Natural killer cell (primary cell): ENCODE data around the gene EPB41L3. TPM values are rescaled to one million over a fixed set of nuclear protein-coding genes. Genes with fewer than 3 reads are reported as not detected.

Source experiments
- ATAC-seq, 3 donors: fragments of 150-1000 bp in 2 of 3; fragments of 200-7000 bp in 1 of 3; cut with Tn5 transposase; 1 replicate in 1 of 3; 2 replicates in 2 of 3; pipeline ENCODE4 v1.10.0; 2021; ENCODE audit warnings: mild to moderate bottlenecking in 2 of 3, moderate library complexity in 2 of 3
- DNase-seq, 2 donors: peaks; one replicate each; pipeline versions ENCODE4 v3.0.0 to v3.0.0-alpha.2; 2013 to 2021; ENCODE audit warnings: mixed read lengths in 1 of 2
- H3K27ac ChIP-seq: one replicate; pipeline ENCODE4 v1.5.1; 2013; ENCODE audit warnings: mild to moderate bottlenecking, low read length
- H3K27me3 ChIP-seq: one replicate; pipeline ENCODE4 v1.6.1; 2013; ENCODE audit warnings: low read length; ENCODE audit not compliant: control insufficient read depth, insufficient read depth
- H3K36me3 ChIP-seq: one replicate; pipeline ENCODE4 v1.6.1; 2013; ENCODE audit warnings: low read length; ENCODE audit not compliant: control insufficient read depth, insufficient read depth
- H3K4me1 ChIP-seq: one replicate; pipeline ENCODE4 v1.6.1; 2013; ENCODE audit warnings: low read length; ENCODE audit not compliant: control insufficient read depth, insufficient read depth
- H3K4me3 ChIP-seq: one replicate; pipeline ENCODE4 v1.5.1; 2013; ENCODE audit warnings: low read length
- H3K9me3 ChIP-seq: one replicate; pipeline ENCODE4 v1.6.1; 2013; ENCODE audit warnings: low read length; ENCODE audit not compliant: control insufficient read depth, insufficient read depth
- H3K27ac Mint-ChIP-seq, 2 donors: one replicate each; pipeline ENCODE4 v1.8.0; 2022; ENCODE audit warnings: mild to moderate bottlenecking in 2 of 2, mixed read lengths in 2 of 2, moderate library complexity in 1 of 2
- H3K27me3 Mint-ChIP-seq, 2 donors: one replicate each; pipeline ENCODE4 v1.8.0; 2022; ENCODE audit warnings: low read depth in 2 of 2, mixed read lengths in 2 of 2
- H3K36me3 Mint-ChIP-seq: one replicate; pipeline ENCODE4 v1.8.0; 2022; ENCODE audit warnings: mixed read lengths
- H3K4me1 Mint-ChIP-seq, 2 donors: one replicate each; pipeline ENCODE4 v1.8.0; 2022; ENCODE audit warnings: mixed read lengths in 2 of 2
- H3K4me3 Mint-ChIP-seq: one replicate; pipeline ENCODE4 v1.8.0; 2022; ENCODE audit warnings: mild to moderate bottlenecking, moderate library complexity, mixed read lengths
- H3K9me3 Mint-ChIP-seq, 2 donors: one replicate each; pipeline ENCODE4 v1.8.0; 2022; ENCODE audit warnings: mixed read lengths in 2 of 2
- WGBS: methylation state at CpG from one replicate; pipeline ENCODE4 v1.1.7; 2013; ENCODE audit warnings: missing lambda C conversion rate; ENCODE audit not compliant: insufficient coverage; 5-methylcytosine and 5-hydroxymethylcytosine counted together
- intact Hi-C: fragments of 100-400 bp; cut with micrococcal nuclease; formaldehyde crosslinking; loops from one replicate; pipeline ENCODE4 v1.14.2; 2022
- total RNA-seq, 4 donors: library from RNA; stranded (reverse); fragments of 120-200 nt in 1 of 4; gene quantifications; one replicate each; pipeline versions ENCODE4 v1.2.3 to v1.2.4, GENCODE V29; 2013 to 2022
- TF ChIP-seq, protein P1 (sequence below): fragments of 200-600 bp; IDR thresholded peaks from one replicate; pipeline ENCODE4 v1.8.0; 2022; ENCODE audit warnings: antibody characterized with exemption

The EPB41L3 gene
- total RNA-seq, 3 donors from 2014 or later (not counting 1 experiment from before 2014, with no cell fraction given): 3.3 to 6.0 (median 4.4) TPM

DNA sequence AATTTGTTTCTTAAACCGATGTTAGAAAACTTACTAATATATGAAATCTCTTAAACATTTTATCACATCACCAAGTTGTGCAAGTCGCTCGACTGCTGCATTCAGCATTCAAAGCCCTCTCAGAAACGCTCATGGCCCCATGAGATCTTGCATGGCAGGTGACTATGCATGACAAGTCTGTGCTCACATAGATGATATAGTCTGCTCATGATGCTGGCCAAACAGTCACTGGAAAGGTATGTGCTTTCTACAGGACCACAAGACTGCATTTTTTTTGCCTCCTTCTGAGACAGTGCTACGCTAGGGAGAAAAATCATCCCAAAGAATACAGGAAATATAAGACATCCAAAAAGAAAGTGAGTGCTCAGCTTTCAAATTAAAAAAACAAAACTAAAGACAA, 150.0 kb downstream of the EPB41L3 start:
- Mint-ChIP-seq H3K27ac (no peak overlapping the region), H3K9me3 (no peaks in the 10 kb centered on the region), H3K4me3 (no peak overlapping the region), H3K4me1 (no peaks in the 10 kb centered on the region), H3K36me3 (no peaks in the 10 kb centered on the region), H3K27me3 (peaks cover 0 to 3% of the 10 kb centered on the region in 2 donors)
- DNase-seq: no peak
- Histone ChIP-seq H3K9me3 (no peaks in the 10 kb centered on the region), H3K4me1 (no peaks in the 10 kb centered on the region), H3K36me3 (no peaks in the 10 kb centered on the region), H3K27me3 (no peaks in the 10 kb centered on the region), H3K4me3 (no peak overlapping the region), H3K27ac (no peak overlapping the region)
- WGBS: 98% methylated on average over 5 of the region's 5 CpGs
- TF ChIP-seq, protein P1, sequence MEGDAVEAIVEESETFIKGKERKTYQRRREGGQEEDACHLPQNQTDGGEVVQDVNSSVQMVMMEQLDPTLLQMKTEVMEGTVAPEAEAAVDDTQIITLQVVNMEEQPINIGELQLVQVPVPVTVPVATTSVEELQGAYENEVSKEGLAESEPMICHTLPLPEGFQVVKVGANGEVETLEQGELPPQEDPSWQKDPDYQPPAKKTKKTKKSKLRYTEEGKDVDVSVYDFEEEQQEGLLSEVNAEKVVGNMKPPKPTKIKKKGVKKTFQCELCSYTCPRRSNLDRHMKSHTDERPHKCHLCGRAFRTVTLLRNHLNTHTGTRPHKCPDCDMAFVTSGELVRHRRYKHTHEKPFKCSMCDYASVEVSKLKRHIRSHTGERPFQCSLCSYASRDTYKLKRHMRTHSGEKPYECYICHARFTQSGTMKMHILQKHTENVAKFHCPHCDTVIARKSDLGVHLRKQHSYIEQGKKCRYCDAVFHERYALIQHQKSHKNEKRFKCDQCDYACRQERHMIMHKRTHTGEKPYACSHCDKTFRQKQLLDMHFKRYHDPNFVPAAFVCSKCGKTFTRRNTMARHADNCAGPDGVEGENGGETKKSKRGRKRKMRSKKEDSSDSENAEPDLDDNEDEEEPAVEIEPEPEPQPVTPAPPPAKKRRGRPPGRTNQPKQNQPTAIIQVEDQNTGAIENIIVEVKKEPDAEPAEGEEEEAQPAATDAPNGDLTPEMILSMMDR: no peak
- ATAC-seq: no peak
- intact Hi-C loops: no loop called here

DNA sequence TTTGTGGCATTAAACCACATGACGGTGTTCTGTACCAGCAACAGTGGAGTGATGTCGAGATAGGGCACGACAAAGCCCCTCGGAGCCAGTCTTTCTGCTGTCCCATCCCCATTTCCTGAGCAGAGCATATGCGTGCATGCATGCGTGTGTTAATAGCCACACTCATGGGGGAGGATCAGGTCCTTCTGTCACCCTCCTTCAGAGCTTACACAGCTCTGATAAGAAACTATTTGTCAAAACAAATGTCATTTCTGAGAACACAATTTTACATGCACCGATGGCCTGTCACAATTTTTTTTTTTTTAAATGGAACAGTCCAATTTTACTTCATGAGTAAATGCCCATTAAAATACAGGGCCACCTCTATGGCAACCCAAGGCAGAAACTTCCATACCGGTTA, 152.4 kb downstream of the EPB41L3 start:
- Mint-ChIP-seq H3K9me3 (no peaks in the 10 kb centered on the region), H3K4me3 (no peak overlapping the region), H3K4me1 (no peaks in the 10 kb centered on the region), H3K27ac (no peak overlapping the region), H3K27me3 (peaks cover 0 to 2% of the 10 kb centered on the region in 2 donors), H3K36me3 (no peaks in the 10 kb centered on the region)
- WGBS: 94% methylated on average over 8 of the region's 8 CpGs
- H3K9me3 ChIP-seq: no peaks in the 10 kb centered on the region
- intact Hi-C loops: no loop called here
- H3K4me1 ChIP-seq: no peaks in the 10 kb centered on the region
- H3K27ac ChIP-seq: no peak overlapping the region
- ATAC-seq (no peak), DNase-seq (no peak)
- TF ChIP-seq, protein P1: no peak
- no peaks in the 10 kb centered on the region for H3K27me3 ChIP-seq
- no peaks in the 10 kb centered on the region for H3K36me3 ChIP-seq
- no peak overlapping the region for H3K4me3 ChIP-seq

DNA sequence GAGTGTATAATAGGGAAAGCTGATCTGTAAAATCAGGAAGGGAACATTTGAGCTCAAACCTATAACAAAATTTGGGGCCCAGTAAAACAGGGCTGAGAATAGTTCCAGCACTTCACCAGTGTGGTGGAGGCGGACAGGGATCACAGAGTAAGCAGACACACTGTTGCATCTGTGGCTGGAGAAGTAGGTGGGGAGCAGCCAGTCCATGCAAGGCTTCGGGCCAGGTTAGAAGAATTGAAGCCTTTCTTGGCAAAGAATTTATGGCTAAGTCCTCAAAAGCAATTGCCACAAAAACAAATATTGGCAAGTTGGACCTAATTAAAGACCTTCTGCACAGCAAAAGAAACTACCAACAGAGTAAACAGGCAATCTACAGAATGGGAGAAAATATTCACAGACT, 154.4 kb downstream of the EPB41L3 start:
- Histone ChIP-seq H3K4me1 (no peaks in the 10 kb centered on the region), H3K9me3 (no peaks in the 10 kb centered on the region), H3K36me3 (no peaks in the 10 kb centered on the region), H3K27ac (no peak overlapping the region), H3K27me3 (no peaks in the 10 kb centered on the region), H3K4me3 (no peak overlapping the region)
- TF ChIP-seq, protein P1: no peak
- Mint-ChIP-seq H3K4me1 (no peaks in the 10 kb centered on the region), H3K36me3 (no peaks in the 10 kb centered on the region), H3K4me3 (no peak overlapping the region), H3K9me3 (no peaks in the 10 kb centered on the region), H3K27ac (no peak overlapping the region), H3K27me3 (peaks cover 0 to 2% of the 10 kb centered on the region in 2 donors)
- DNase-seq (no peak), ATAC-seq (no peak)
- intact Hi-C loops: loop anchor here (10.0 kb wide), 1 partner anchor 65 kb away; no protein-coding TSS in a partner anchor
- 81% methylated on average over 2 of the region's 2 CpGs for WGBS

DNA sequence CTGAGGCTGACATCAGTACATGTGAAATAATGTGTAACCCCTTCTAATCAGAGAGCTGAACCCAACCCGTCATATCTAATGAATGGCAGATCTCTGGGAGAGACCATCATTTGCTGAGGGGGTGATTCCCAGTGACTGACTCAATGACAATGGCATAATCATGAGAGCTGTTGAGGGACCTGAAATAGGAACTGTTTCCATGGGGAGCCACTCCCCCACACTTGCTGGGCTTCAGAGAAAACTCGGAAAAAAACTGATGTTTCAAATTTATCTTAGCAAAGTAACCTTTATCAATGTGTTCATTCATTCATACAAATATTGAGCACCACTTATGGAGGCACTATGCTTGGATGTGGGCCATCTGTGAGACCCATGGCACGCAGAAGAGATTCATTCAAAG, 154.9 kb downstream of the EPB41L3 start:
- Histone ChIP-seq H3K27ac (no peak overlapping the region), H3K4me1 (no peaks in the 10 kb centered on the region), H3K27me3 (no peaks in the 10 kb centered on the region), H3K9me3 (no peaks in the 10 kb centered on the region), H3K4me3 (no peak overlapping the region), H3K36me3 (no peaks in the 10 kb centered on the region)
- H3K27me3 Mint-ChIP-seq: peaks cover 0 to 2% of the 10 kb centered on the region in 2 donors
- DNase-seq (no peak), ATAC-seq (no peak)
- no peaks in the 10 kb centered on the region for H3K4me1 Mint-ChIP-seq
- 76% methylated on average over 3 of the region's 3 CpGs for WGBS
- H3K36me3 Mint-ChIP-seq: no peaks in the 10 kb centered on the region
- intact Hi-C loops: loop anchor here (10.0 kb wide), 1 partner anchor 64 kb away; no protein-coding TSS in a partner anchor
- no peak overlapping the region for H3K27ac Mint-ChIP-seq
- TF ChIP-seq, protein P1: no peak
- no peak overlapping the region for H3K4me3 Mint-ChIP-seq
- no peaks in the 10 kb centered on the region for H3K9me3 Mint-ChIP-seq
